GM12874 (cell line): ENCODE measurements around the gene PXMP2.

Source experiments
- TF ChIP-seq, protein P1 (sequence below): IDR thresholded peaks from 2 replicates; pipeline ENCODE4 v1.5.1; 2011; ENCODE audit warnings: low read depth, mild to moderate bottlenecking, control low read depth, low read length, moderate library complexity; ENCODE audit not compliant: insufficient read depth

The PXMP2 gene

DNA sequence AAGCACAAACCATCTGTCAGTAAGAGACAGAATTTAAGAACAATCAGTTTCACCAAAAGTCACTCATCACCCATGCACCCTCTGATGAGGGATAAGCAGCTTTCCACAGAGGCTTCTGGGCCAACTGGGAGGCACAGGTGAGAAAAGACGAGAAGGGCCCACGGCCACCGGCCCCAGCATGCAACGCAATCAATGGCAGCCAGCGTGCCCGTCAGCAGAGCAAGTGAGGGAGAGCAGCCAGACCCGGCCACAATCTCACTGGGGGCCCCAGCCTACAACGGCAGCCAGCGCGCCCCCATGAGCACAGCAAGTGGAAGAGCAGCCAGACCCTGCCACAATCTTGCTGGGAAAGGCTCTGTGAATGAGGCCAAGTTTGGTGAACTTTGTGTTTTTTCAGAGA, 60.9 kb downstream of the PXMP2 start:
- TF ChIP-seq, protein P1, sequence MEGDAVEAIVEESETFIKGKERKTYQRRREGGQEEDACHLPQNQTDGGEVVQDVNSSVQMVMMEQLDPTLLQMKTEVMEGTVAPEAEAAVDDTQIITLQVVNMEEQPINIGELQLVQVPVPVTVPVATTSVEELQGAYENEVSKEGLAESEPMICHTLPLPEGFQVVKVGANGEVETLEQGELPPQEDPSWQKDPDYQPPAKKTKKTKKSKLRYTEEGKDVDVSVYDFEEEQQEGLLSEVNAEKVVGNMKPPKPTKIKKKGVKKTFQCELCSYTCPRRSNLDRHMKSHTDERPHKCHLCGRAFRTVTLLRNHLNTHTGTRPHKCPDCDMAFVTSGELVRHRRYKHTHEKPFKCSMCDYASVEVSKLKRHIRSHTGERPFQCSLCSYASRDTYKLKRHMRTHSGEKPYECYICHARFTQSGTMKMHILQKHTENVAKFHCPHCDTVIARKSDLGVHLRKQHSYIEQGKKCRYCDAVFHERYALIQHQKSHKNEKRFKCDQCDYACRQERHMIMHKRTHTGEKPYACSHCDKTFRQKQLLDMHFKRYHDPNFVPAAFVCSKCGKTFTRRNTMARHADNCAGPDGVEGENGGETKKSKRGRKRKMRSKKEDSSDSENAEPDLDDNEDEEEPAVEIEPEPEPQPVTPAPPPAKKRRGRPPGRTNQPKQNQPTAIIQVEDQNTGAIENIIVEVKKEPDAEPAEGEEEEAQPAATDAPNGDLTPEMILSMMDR = no peak

GRCh38 chr12:132754160-132754932, 67.0 kb downstream of the PXMP2 start:
- TF ChIP-seq, protein P1 = no peak
